ENCODE measurements around the gene TMEM87B.

- TF ChIP-seq CEBPB (IDR thresholded peaks at IDR 0.05; ENCODE audit: low read depth) (no peak), CTCF (IDR thresholded peaks at IDR 0.05 in 2 of 3, conservative IDR thresholded peaks at IDR 0.05 in 1 of 3; ENCODE audit: borderline replicate concordance in 1 of 3, insufficient read depth in 1 of 3, low read depth in 2 of 3, low read length in 2 of 3) (no peak), JUND (IDR thresholded peaks at IDR 0.05) (no peak), REST (IDR thresholded peaks at IDR 0.05; ENCODE audit: low read depth) (no peak), MAX (IDR thresholded peaks at IDR 0.05) (no peak), ZNF274 (IDR thresholded peaks at IDR 0.05; ENCODE audit: low read depth, low read length) (no peak), POLR2A (IDR thresholded peaks at IDR 0.05; ENCODE audit: borderline replicate concordance, extremely low read depth, insufficient read depth, insufficient read length) (no peak)
Observed at GRCh38 chr2:112061299-112061698, 6.2 kb downstream of the TMEM87B start.

All from HCT116 (cell line).